HL-60 (cell line): ENCODE measurements around the gene PTGES3.

Experiments
- DNase-seq, 2 experiments: peaks; one replicate each; pipeline ENCODE4 v3.0.0-alpha.2; 2010 to 2020; ENCODE audit warnings: low read depth in 1 of 2, low spot score in 1 of 2
- H3K27ac ChIP-seq: fragments of 250-450 bp; sonication (Bioruptor Pico); replicated peaks from 2 replicates; pipeline ENCODE4 v1.5.1; 2020; ENCODE audit warnings: mild to moderate bottlenecking, moderate library complexity
- H3K27me3 ChIP-seq: fragments of 250-450 bp; sonication (Bioruptor Pico); 2 replicates; pipeline ENCODE4 v1.5.1; 2021; ENCODE audit warnings: mild to moderate bottlenecking, moderate library complexity; ENCODE audit not compliant: insufficient read depth, poor library complexity, severe bottlenecking
- H3K4me3 ChIP-seq: replicated peaks from 2 replicates; pipeline ENCODE4 v1.5.1; 2011; ENCODE audit warnings: mild to moderate bottlenecking, control low read depth, low read length; ENCODE audit not compliant: insufficient read depth
- CTCF ChIP-seq: IDR thresholded peaks from one replicate; pipeline ENCODE4 v1.5.1; 2011; ENCODE audit warnings: low read length, control low read depth, inconsistent platforms; ENCODE audit not compliant: insufficient read depth
- GABPA ChIP-seq: IDR thresholded peaks from 2 replicates; pipeline ENCODE4 v1.6.1; 2012; ENCODE audit warnings: low read depth
- POLR2AphosphoS5 ChIP-seq: IDR thresholded peaks from 2 replicates; pipeline ENCODE4 v1.6.1; 2012; ENCODE audit warnings: low read depth
- SPI1 ChIP-seq: IDR thresholded peaks from 2 replicates; pipeline ENCODE4 v1.6.1; 2012; ENCODE audit warnings: low read depth, mild to moderate bottlenecking, borderline replicate concordance
- TF ChIP-seq, protein P1 (sequence below): IDR thresholded peaks from 2 replicates; pipeline ENCODE4 v1.6.1; 2012; ENCODE audit warnings: low read depth; ENCODE audit not compliant: insufficient replicate concordance

Gene PTGES3

DNA sequence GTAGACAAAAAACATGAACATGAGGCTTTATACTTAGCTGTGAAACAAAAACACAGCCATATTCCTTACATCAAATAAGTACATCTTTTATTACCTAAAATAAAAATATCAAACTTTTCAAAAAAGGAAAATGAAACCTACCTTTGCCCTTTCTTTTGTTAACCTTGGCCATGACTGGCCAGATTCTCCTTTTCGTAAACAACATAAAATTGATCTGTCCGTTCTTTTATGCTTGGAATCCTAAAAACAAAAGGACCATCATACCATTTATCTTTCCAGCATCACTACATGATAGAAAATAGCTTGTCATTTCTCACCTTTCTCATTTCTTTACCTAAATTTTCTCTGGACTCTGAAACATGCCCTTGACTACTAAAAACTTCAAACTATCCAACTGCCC is 16.5 kb downstream of the PTGES3 start:
- Histone ChIP-seq H3K4me3 (no peak overlapping the region), H3K27me3 (no peaks in the 10 kb centered on the region), H3K27ac (no peak overlapping the region)
- DNase-seq: no peak
- TF ChIP-seq SPI1 (no peak), CTCF (no peak), POLR2AphosphoS5 (no peak), GABPA (no peak)
- TF ChIP-seq, protein P1, sequence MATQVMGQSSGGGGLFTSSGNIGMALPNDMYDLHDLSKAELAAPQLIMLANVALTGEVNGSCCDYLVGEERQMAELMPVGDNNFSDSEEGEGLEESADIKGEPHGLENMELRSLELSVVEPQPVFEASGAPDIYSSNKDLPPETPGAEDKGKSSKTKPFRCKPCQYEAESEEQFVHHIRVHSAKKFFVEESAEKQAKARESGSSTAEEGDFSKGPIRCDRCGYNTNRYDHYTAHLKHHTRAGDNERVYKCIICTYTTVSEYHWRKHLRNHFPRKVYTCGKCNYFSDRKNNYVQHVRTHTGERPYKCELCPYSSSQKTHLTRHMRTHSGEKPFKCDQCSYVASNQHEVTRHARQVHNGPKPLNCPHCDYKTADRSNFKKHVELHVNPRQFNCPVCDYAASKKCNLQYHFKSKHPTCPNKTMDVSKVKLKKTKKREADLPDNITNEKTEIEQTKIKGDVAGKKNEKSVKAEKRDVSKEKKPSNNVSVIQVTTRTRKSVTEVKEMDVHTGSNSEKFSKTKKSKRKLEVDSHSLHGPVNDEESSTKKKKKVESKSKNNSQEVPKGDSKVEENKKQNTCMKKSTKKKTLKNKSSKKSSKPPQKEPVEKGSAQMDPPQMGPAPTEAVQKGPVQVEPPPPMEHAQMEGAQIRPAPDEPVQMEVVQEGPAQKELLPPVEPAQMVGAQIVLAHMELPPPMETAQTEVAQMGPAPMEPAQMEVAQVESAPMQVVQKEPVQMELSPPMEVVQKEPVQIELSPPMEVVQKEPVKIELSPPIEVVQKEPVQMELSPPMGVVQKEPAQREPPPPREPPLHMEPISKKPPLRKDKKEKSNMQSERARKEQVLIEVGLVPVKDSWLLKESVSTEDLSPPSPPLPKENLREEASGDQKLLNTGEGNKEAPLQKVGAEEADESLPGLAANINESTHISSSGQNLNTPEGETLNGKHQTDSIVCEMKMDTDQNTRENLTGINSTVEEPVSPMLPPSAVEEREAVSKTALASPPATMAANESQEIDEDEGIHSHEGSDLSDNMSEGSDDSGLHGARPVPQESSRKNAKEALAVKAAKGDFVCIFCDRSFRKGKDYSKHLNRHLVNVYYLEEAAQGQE: no peak

GRCh38 chr12:56670836-56671235 is 17.2 kb downstream of the PTGES3 start:
- TF ChIP-seq, protein P1: no peak
- TF ChIP-seq GABPA: no peak
- TF ChIP-seq CTCF: no peak
- no peak for TF ChIP-seq SPI1
- TF ChIP-seq POLR2AphosphoS5: no peak
- H3K27me3 ChIP-seq: no peaks in the 10 kb centered on the region
- DNase-seq: no peak
- H3K27ac ChIP-seq: no peak overlapping the region
- H3K4me3 ChIP-seq: no peak overlapping the region

DNA sequence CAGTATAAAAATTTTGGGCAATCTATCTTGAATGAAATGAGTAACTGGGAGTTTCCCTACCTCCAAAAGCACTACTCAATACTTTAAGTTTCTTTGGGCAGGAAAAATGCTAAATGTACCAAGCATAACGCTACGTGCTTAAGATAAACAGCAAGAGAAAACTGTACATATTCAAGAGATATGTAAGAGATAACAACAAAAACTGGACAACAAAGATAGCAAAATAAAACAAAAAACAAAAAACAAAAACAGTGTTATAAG is 20.0 kb downstream of the PTGES3 start:
- no peak overlapping the region for H3K4me3 ChIP-seq
- H3K27me3 ChIP-seq: no peaks in the 10 kb centered on the region
- no peak overlapping the region for H3K27ac ChIP-seq
- DNase-seq: no peak
- TF ChIP-seq GABPA: no peak
- TF ChIP-seq POLR2AphosphoS5: no peak
- TF ChIP-seq, protein P1: no peak
- no peak for TF ChIP-seq SPI1
- no peak for TF ChIP-seq CTCF
